ENCODE results near the gene IL20RB.
"Not testable (repeated sequence)": the region's sequence is repeated elsewhere in the genome, so short reads cannot be mapped to it uniquely, and the experiment has no call there.

IL20RB gene

GRCh38 chr3:136946978-136947377 is 10.8 kb upstream of the IL20RB start:
- FAIRE-seq = no peak

DNA sequence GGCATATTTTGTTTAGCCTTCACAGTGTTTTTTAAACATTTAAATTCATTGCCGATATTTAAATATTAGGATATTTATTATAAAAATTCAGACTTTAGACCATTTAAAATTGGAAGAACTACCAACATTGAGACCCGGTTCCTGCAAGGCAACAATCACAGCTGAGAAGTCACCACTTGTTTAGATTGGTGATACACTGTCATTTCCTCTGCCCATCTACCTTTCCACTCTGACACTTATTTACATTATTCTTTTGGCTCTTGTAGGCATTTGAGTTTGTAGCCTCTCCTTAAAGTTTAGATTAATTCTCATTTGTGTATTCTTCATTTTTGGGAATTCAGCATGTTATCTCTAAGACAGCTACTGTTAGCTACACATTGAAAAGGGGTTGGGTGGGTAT is 10.3 kb upstream of the IL20RB start:
- no peak for FAIRE-seq

DNA sequence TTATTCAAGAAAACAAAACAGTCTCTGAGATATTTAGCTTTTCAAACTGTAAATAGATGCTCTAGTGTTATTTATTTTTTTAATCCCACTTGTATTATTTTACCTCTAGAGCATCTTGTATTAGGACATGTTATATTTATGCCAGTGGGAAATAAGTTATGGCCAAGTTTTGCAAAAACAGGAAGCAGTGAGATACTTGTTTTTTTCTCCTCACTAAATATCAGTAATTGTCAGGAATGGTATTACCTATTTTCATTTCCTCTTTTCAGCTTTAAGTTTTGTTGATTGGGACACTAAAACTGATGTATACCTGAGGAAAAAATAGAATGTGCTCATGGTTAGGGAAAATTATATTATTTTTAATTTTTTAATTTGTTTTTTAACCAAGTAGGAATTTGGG is 8.6 kb upstream of the IL20RB start:
- FAIRE-seq = no peak

GRCh38 chr3:136949708-136950107 is 8.1 kb upstream of the IL20RB start:
- FAIRE-seq = no peak

DNA sequence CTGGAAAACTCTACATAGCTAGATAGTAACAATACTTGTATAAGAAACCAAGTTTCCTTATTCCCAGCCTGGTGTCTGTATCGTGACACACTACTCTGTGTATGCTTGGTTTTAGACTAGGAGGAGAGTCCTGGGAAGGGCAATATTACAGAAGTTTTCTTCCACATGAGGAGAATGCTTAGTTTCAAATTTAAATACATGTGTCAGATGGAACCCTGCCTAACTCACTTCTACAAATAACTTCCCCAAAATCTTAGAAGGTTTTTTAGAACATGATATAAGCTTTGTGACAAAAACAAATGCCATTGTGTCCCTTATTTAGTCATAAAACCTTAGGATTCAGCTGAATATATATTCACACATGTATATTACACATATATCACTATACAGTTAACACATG is 7.2 kb upstream of the IL20RB start:
- no peak for FAIRE-seq

DNA sequence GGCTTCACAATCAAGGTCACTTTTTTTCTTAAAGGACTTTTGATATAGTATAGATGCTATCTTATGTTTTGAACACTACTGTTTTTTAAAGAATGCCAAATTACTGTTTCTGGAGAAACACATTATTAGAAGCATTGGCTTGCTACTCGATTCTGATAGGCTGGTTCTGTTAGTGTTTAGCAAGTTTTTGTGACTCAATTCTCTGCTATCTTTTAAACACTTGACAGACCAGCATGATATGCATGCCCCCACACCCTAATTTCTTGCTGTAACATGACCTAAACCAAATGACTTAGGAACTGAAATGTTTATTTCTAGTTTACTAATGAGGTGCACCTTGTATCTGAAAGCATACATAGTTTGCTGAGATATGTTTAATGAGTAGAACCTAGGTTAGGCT is 5.5 kb upstream of the IL20RB start:
- no peak for FAIRE-seq

- no peak for FAIRE-seq
These were observed 3.5 kb upstream of the IL20RB start for GRCh38 chr3:136954251-136954650.

GRCh38 chr3:136954980-136955780 is 2.6 kb upstream of the IL20RB start:
- FAIRE-seq = no peak

DNA sequence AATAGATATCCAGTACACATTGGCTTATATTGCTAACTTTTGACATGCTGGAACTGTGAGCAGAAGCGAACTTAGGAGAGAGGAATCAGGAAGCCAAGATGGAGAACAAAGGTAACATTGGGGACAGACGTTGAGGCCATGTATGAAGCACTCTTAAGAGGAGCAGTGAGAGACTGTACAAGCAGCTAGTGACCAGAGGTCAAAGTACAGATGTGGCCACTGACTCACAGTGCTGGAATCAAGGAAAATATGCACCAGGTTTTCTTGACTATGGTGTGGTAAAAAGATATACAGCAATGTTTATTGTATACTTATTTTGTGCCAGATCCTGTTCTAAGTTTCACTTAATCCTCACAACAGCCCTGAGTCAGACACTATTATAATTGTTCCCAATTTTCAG is 2.0 kb upstream of the IL20RB start:
- FAIRE-seq = no peak

- FAIRE-seq = no peak
These were observed 812 bp upstream of the IL20RB start for GRCh38 chr3:136956971-136957370.

DNA sequence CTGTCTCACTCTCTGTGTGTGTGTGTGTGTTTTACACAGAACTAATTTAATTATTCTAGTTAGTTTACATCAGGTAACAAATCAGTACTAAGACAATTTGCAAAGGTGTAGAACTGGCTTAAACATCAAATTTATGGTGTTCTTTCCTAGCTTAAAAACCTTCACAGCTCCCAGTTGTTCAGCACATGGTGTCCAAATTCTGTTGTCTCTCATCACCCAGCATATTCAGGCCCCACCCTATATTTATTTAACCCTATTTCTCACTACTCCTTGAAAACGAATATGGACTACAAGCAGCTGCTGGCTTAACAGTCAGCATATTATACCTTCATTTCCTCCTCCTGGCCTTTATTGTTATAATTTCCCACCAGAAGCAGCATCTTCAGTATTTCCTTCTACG is 1.2 kb downstream of the IL20RB start:
- FAIRE-seq = no peak

DNA sequence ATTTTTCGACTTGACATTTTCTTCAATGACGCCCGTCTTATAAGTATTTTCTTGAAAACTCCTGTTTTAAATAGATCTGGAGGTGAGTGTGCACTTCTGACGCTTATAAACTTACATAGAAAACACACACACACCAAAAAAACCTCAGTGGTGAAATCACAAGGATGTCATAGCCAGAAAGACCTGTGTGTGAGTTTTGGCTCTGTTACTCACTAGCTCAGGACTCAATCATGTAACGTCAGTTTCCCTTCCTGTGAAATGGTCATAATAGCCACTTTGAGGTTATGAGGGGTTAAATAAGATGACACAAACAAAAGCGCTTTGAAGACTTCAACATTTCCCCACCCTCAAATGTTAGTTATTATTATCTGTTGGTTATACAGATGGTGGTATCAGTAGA is 1.8 kb downstream of the IL20RB start:
- FAIRE-seq = no peak

- no peak for FAIRE-seq
These were observed 3.4 kb downstream of the IL20RB start for GRCh38 chr3:136960838-136961836.

DNA sequence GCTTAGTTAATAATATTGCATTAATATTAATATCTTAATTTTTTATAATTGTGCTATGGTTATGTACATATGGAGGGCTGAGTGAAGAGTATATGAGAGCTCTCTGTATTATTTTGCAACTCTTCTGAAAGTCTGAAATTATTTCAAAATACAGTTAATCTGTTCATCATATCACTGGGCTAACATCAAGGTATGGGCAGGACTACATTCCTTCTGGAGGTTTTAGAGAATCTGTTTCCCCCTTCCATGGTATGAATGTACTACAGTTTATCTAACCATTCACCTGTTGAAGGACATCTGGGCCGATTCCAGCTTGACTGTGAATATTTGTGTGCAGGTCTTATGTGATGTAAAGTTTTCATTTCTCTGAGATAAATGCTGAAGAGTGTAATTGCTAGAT is 5.1 kb downstream of the IL20RB start:
- FAIRE-seq = no peak

- FAIRE-seq = not testable (repeated sequence)
These were observed 11.8 kb downstream of the IL20RB start for GRCh38 chr3:136969539-136969938.

DNA sequence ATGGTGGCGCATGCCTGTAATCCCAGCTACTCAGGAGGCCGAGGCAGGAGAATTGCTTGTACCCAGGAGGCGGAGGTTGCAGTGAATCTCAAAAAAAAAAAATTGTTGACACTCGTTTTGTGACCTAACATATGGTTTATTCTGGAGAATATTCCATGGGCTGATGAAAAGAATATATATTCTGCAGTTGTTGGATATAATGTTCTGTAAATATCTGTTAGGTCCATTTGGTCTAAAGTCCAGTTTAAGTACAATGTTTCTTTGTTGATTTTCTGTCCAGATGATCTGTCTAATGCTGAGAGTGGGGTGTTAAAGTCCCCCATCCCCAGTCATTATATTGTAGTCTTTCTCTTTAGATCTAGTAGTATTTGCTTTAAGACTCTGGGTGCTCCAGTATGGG is 15.6 kb downstream of the IL20RB start:
- FAIRE-seq = no peak

DNA sequence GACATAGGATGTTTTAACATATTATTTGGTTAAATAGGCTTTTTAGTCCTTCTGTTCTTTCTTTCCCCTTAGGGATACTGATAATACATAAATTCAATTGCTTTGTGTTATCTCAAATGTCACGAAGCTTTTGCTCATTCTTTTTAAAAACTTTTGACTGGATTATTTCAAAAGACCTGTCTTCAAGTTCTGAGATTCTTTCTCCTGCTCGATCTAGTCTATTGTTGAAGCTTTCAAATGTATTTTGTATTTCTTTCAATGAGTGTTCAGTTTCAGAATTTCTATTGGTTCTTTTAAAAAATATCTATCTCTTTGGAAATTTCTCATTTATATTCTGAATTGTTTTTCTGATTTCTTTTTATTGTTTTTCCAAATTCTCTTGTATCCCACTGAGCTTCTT is 16.9 kb downstream of the IL20RB start:
- FAIRE-seq = peak; percentile 42

DNA sequence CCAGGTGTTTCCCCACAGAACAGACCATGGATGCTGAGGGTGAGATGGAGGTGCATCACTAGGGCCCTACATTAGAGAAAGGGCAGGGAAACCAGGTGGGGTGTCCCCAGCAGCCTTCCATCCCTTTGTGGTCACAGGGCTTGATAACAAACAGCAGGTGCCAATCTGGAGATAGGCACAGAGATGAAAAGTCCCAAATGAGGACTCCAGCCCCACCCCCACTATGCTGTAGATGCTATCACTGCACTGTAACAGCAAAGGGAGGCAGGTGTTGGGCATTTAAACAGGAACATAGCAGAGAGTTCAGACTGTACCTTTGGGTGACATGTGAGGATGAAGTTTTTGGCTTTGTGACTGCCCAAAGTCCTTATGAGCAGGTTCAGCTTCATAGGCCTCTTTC is 21.4 kb downstream of the IL20RB start:
- no peak for FAIRE-seq

GRCh38 chr3:136979684-136980083 is 21.9 kb downstream of the IL20RB start:
- FAIRE-seq = no peak

- no peak for FAIRE-seq
These were observed 24.2 kb downstream of the IL20RB start for GRCh38 chr3:136982033-136982432.

GRCh38 chr3:136982520-136983138 is 24.8 kb downstream of the IL20RB start:
- no peak for FAIRE-seq

DNA sequence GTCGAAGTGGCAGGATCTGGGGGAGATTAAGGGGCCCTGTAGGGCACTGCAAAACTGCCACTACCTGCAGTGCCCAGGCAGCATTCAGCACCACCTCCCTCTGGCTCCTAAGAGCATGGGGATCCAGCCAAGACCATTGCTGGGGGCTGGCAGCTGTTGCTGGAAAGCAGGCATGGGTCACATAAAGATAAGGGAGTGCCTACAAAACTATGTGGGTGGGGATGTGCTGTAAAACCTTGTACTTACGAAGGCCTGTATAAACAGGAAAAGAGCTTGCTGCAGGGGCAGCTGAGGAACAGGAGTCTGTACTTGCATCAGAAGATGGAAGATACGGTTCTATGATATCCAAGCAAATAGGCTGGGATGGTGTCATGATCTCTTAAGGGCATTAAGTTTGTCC is 27.1 kb downstream of the IL20RB start:
- FAIRE-seq = no peak

DNA sequence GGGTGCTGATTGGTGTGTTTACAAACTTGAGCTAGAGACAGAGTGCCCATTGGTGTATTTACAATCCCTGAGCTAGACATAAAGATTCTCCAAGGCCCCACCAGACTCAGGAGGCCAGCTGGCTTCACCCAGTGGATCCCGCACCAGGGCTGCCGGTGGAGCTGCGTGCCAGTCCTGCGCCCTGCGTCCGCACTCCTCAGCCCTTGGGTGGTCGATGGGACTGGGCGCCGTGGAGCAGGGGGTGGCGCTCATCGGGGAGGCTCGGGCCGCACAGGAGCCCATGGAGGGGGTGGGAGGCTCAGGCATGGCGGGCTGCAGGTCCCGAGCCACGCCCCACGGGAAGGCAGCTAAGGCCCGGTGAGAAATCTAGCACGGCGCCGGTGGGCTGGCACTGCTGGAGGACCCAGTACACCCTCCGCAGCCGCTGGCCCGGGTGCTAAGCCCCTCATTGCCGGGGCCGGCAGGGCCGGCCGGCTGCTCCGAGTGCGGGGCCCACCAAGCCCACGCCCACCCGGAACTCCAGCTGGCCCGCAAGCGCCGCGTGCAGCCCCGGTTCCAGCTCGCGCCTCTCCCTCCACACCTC is 29.7 kb downstream of the IL20RB start:
- not testable (repeated sequence) for FAIRE-seq

Measured in TTC549 (cell line).